C4-2B (cell line): ENCODE data around the gene OR8B8.

Source experiments
- CTCF ChIP-seq: fragments of 450-650 bp; conservative IDR thresholded peaks from 2 replicates; pipeline ENCODE4 v1.5.1; 2017; ENCODE audit warnings: mild to moderate bottlenecking
- ZFX ChIP-seq: fragments of 450-650 bp; IDR thresholded peaks from 2 replicates; pipeline ENCODE4 v1.6.1; 2017

- TF ChIP-seq CTCF (no peak), ZFX (no peak)
These were observed 9.1 kb upstream of the OR8B8 start for GRCh38 chr11:124454552-124454951.
